HG03175 (cell line): ENCODE results near the gene TYRO3.
"Not testable (repeated sequence)": the region's sequence is repeated elsewhere in the genome, so short reads cannot be mapped to it uniquely, and the experiment has no call there.

Experiments used
- ATAC-seq: cut with Tn5 transposase; IDR thresholded peaks from one replicate; pipeline ENCODE4 v1.9.1; 2021; ENCODE audit warnings: mild to moderate bottlenecking, moderate library complexity; ENCODE audit not compliant: unreplicated experiment

TYRO3 gene

GRCh38 chr15:41571948-41572347 lies 12.9 kb downstream of the TYRO3 start:
- no peak for ATAC-seq

GRCh38 chr15:41572866-41573265 lies 13.9 kb downstream of the TYRO3 start:
- no peak for ATAC-seq

- ATAC-seq: no peak
Observed at GRCh38 chr15:41573396-41573795, 14.4 kb downstream of the TYRO3 start.

- ATAC-seq: no peak
Observed at GRCh38 chr15:41574158-41574557, 15.1 kb downstream of the TYRO3 start.

GRCh38 chr15:41575282-41575681 lies 16.3 kb downstream of the TYRO3 start:
- ATAC-seq: no peak

GRCh38 chr15:41577863-41578735 lies 19.1 kb downstream of the TYRO3 start:
- no peak for ATAC-seq

- no peak for ATAC-seq
Observed at GRCh38 chr15:41578736-41579383, 19.8 kb downstream of the TYRO3 start.

- ATAC-seq: no peak
Observed at GRCh38 chr15:41581110-41581509, 22.1 kb downstream of the TYRO3 start.

GRCh38 chr15:41583795-41584194 lies 24.8 kb downstream of the TYRO3 start:
- ATAC-seq: no peak

GRCh38 chr15:41584636-41585126 lies 25.7 kb downstream of the TYRO3 start:
- ATAC-seq: no peak

- ATAC-seq: no peak
Observed at GRCh38 chr15:41585127-41586047, 26.4 kb downstream of the TYRO3 start.

GRCh38 chr15:41586531-41587282 lies 27.7 kb downstream of the TYRO3 start:
- not testable (repeated sequence) for ATAC-seq

GRCh38 chr15:41589018-41589417 lies 30.0 kb downstream of the TYRO3 start:
- not testable (repeated sequence) for ATAC-seq

GRCh38 chr15:41589571-41589970 lies 30.6 kb downstream of the TYRO3 start:
- not testable (repeated sequence) for ATAC-seq

GRCh38 chr15:41591217-41591616 lies 32.2 kb downstream of the TYRO3 start:
- not testable (repeated sequence) for ATAC-seq

GRCh38 chr15:41592718-41593117 lies 33.7 kb downstream of the TYRO3 start:
- not testable (repeated sequence) for ATAC-seq

GRCh38 chr15:41594801-41595746 lies 36.1 kb downstream of the TYRO3 start:
- no peak for ATAC-seq

- no peak for ATAC-seq
Observed at GRCh38 chr15:41596972-41597371, 38.0 kb downstream of the TYRO3 start.

- ATAC-seq: no peak
Observed at GRCh38 chr15:41597787-41598186, 38.8 kb downstream of the TYRO3 start.
